B cell (primary cell): ENCODE data around the gene DPYSL3. TPM values are rescaled to one million over a fixed set of nuclear protein-coding genes. Genes with fewer than 3 reads are reported as not detected.

Experiments used
- ATAC-seq: fragments of 200-7000 bp; cut with Tn5 transposase; one replicate; pipeline ENCODE4 v1.10.0; 2021; ENCODE audit warnings: low read depth, mild to moderate bottlenecking, moderate number of reproducible peaks, moderate library complexity
- CTCF ChIA-PET: fragments of 350-600 bp; sonication (Branson Sonifier 250); formaldehyde crosslinking; loops from one replicate; lab custom pipeline; 2021; ENCODE audit warnings: antibody characterized with exemption, inconsistent platforms; lab: Charles Lee
- POLR2A ChIA-PET: fragments of 350-600 bp; sonication (Branson Sonifier 250); formaldehyde crosslinking; loops from one replicate; lab custom pipeline; 2021; ENCODE audit warnings: antibody characterized with exemption; lab: Charles Lee
- DNase-seq: peaks from one replicate; pipeline ENCODE4 v3.0.0; 2013
- H2AFZ ChIP-seq: 2 replicates; pipeline ENCODE4 v1.6.1; 2012; ENCODE audit warnings: mild to moderate bottlenecking, low read depth, low read length; ENCODE audit not compliant: insufficient read depth, poor library complexity, severe bottlenecking
- H3K27ac ChIP-seq, 2 donors: 1 replicate in 1 of 2; 2 replicates in 1 of 2; pipeline ENCODE4 v1.5.1; 2012 to 2013; ENCODE audit warnings: low read length in 2 of 2, mild to moderate bottlenecking in 2 of 2, moderate library complexity in 1 of 2
- H3K27me3 ChIP-seq, 4 experiments: fragments of 200-600 bp in 1 of 4; sonication (generic) in 1 of 4; replicated peaks in 1 of 4; 1 replicate in 2 of 4; 2 replicates in 2 of 4; pipeline versions ENCODE4 v1.6.1 to v1.7.0; 2013 to 2016; ENCODE audit warnings: low read length in 3 of 4, mild to moderate bottlenecking in 2 of 4, mixed read lengths in 1 of 4, moderate library complexity in 1 of 4; ENCODE audit not compliant: insufficient read depth in 4 of 4, control insufficient read depth in 3 of 4; ENCODE audit errors: control extremely low read depth in 1 of 4
- H3K36me3 ChIP-seq, 2 experiments: replicated peaks in 1 of 2; 1 replicate in 1 of 2; 2 replicates in 1 of 2; pipeline versions ENCODE4 v1.6.1 to v1.7.1; 2013; ENCODE audit warnings: low read length in 1 of 2; ENCODE audit not compliant: insufficient read depth in 2 of 2, control insufficient read depth in 1 of 2; ENCODE audit errors: control extremely low read depth in 1 of 2, extremely low read depth in 1 of 2
- H3K4me1 ChIP-seq, 2 donors: fragments of 200-600 bp in 1 of 2; sonication (generic) in 1 of 2; 1 replicate in 1 of 2; 2 replicates in 1 of 2; pipeline versions ENCODE4 v1.5.1 to v1.6.1; 2013 to 2017; ENCODE audit warnings: low read length in 2 of 2; ENCODE audit not compliant: control insufficient read depth in 2 of 2, insufficient read depth in 2 of 2
- H3K4me2 ChIP-seq: replicated peaks from 2 replicates; pipeline ENCODE3; 2012; ENCODE audit warnings: mild to moderate bottlenecking, low read depth, low read length; ENCODE audit not compliant: poor library complexity, severe bottlenecking
- H3K4me3 ChIP-seq, 5 experiments: fragments of 200-600 bp in 1 of 5; sonication (generic) in 1 of 5; 1 replicate in 3 of 5; 2 replicates in 2 of 5; pipeline versions ENCODE4 v1.5.1 to v1.7.0; 2011 to 2016; ENCODE audit warnings: low read length in 4 of 5, mild to moderate bottlenecking in 4 of 5, low read depth in 2 of 5, control low read depth in 1 of 5, moderate library complexity in 1 of 5; ENCODE audit not compliant: insufficient read depth in 1 of 5; ENCODE audit errors: control extremely low read depth in 1 of 5, extremely low read depth in 1 of 5
- H3K79me2 ChIP-seq: fragments of 200-600 bp; sonication (generic); one replicate; pipeline ENCODE4 v1.6.0; 2016; ENCODE audit warnings: low read length; ENCODE audit not compliant: control insufficient read depth, insufficient read depth
- H3K9ac ChIP-seq: fragments of 200-600 bp; sonication (generic); 2 replicates; pipeline ENCODE4 v1.6.1; 2017; ENCODE audit warnings: mild to moderate bottlenecking, low read length, moderate library complexity
- H3K9me3 ChIP-seq, 3 donors: one replicate each; pipeline versions ENCODE4 v1.6.1 to v1.7.1; 2013; ENCODE audit warnings: low read length in 2 of 3; ENCODE audit not compliant: control insufficient read depth in 2 of 3, insufficient read depth in 1 of 3; ENCODE audit errors: control extremely low read depth in 1 of 3
- H4K20me1 ChIP-seq: 2 replicates; pipeline ENCODE4 v1.6.0; 2012; ENCODE audit warnings: mild to moderate bottlenecking, low read length; ENCODE audit not compliant: insufficient read depth, control insufficient read depth, poor library complexity, severe bottlenecking
- H3K27ac Mint-ChIP-seq: one replicate; pipeline ENCODE4 v1.8.0; 2021; ENCODE audit warnings: mixed read lengths
- H3K27me3 Mint-ChIP-seq: one replicate; pipeline ENCODE4 v1.8.0; 2021; ENCODE audit warnings: mixed read lengths
- H3K4me1 Mint-ChIP-seq: one replicate; pipeline ENCODE4 v1.8.0; 2021; ENCODE audit warnings: mixed read lengths
- H3K4me3 Mint-ChIP-seq: one replicate; pipeline ENCODE4 v1.8.0; 2021; ENCODE audit warnings: mixed read lengths
- H3K9me3 Mint-ChIP-seq: one replicate; pipeline ENCODE4 v1.8.0; 2022; ENCODE audit warnings: mixed read lengths; ENCODE audit not compliant: insufficient read depth
- CTCF ChIP-seq: fragments of 200-600 bp; IDR thresholded peaks from one replicate; pipeline ENCODE4 v1.8.0; 2022; ENCODE audit warnings: antibody characterized with exemption, mild to moderate bottlenecking
- EZH2 ChIP-seq: IDR thresholded peaks from 2 replicates; pipeline ENCODE4 v1.6.1; 2012; ENCODE audit warnings: borderline replicate concordance, low read depth, mild to moderate bottlenecking, moderate library complexity, low read length; ENCODE audit not compliant: insufficient read depth, poor library complexity, severe bottlenecking
- WGBS: methylation state at CpG from one replicate; pipeline ENCODE4 v1.1.5; 2013; ENCODE audit warnings: missing lambda C conversion rate; ENCODE audit not compliant: insufficient coverage; 5-methylcytosine and 5-hydroxymethylcytosine counted together
- intact Hi-C: fragments of 100-400 bp; cut with micrococcal nuclease; formaldehyde crosslinking; loops from one replicate; pipeline ENCODE4 v1.10.0; 2022
- polyA plus RNA-seq: library from polyadenylated mRNA; depleted of rRNA; stranded (reverse); fragments of >200 nt; gene quantifications from 2 replicates; pipeline ENCODE4 v1.2.3, GENCODE V29; 2012
- total RNA-seq, 2 donors: library from RNA; stranded (reverse); fragments of 120-200 nt in 1 of 2; gene quantifications; 1 replicate in 1 of 2; 2 replicates in 1 of 2; pipeline versions ENCODE4 v1.2.3 to v1.2.4, GENCODE V29; 2013 to 2022

The DPYSL3 gene
- total and polyA plus RNA-seq, 2 donors (not counting 1 experiment from before 2014, with no cell fraction given): not detected

DNA sequence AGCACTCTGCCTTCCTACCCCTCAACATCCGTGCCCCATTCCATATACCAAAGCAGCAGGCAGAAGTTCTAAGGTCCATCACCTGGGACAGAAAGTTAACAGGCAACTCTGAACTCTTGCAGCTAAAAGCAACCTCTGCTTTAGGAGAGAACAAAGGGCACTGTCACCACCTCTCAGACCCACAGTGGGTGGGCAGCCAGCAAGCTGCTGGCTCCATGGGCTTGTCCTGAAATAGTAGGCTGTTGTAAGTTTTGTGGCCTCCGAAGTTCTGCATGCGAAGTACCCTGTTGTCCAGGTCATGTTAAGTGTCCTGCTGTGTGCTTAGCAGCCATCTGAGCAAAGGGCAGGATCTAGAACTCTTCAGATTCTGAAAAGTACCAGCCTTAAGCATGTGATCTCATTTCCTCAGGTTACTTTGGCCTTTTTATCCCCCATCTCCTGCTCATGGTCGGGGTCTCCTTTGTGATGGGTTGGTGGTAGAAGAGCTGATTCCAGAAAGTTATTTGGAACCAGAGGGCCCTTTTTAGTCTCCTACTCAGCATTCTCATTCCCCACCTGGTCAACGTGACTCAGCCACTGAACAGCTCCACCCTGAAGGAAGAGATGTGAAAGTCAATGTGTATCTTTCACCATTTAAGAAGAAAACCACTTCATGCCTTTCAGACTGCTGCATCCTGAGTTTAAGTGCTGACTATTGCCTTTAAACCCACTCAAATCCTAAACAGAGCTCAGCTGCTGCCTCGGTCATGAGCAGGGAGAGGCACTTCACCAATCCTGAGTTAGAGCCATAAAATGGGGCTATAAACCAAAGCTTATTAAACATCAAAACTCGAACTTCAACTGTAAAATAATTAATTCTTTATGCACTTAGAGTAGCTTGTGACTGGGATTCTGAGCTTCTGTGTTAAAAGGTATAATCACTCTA, 121.4 kb downstream of the DPYSL3 start:
- 98% methylated on average over 3 of the region's 7 CpGs for WGBS
- ATAC-seq: no peak
- Histone ChIP-seq H3K4me1 (no peaks in the 10 kb centered on the region), H3K9me3 (no peaks in the 10 kb centered on the region), H3K79me2 (no peaks in the 10 kb centered on the region), H4K20me1 (no peaks in the 10 kb centered on the region), H3K36me3 (no peaks in the 10 kb centered on the region), H3K27me3 (no peaks in the 10 kb centered on the region), H3K4me3 (no peak overlapping the region), H2AFZ (no peak overlapping the region), H3K27ac (no peak overlapping the region), H3K4me2 (no peak overlapping the region), H3K9ac (no peak overlapping the region)
- CTCF ChIA-PET: interaction anchor here (0.5 kb wide), 1 partner anchor 68 kb away, joined by 3 read pairs; no protein-coding TSS in a partner anchor
- peaks cover 13% of the 10 kb centered on the region for H3K27me3 Mint-ChIP-seq
- no peaks in the 10 kb centered on the region for H3K9me3 Mint-ChIP-seq
- H3K27ac Mint-ChIP-seq: no peak overlapping the region
- DNase-seq: no peak
- intact Hi-C loops: no loop called here
- POLR2A ChIA-PET: no interaction called here
- TF ChIP-seq CTCF (no peak), EZH2 (no peak)
- H3K4me3 Mint-ChIP-seq: no peak overlapping the region
- no peaks in the 10 kb centered on the region for H3K4me1 Mint-ChIP-seq

DNA sequence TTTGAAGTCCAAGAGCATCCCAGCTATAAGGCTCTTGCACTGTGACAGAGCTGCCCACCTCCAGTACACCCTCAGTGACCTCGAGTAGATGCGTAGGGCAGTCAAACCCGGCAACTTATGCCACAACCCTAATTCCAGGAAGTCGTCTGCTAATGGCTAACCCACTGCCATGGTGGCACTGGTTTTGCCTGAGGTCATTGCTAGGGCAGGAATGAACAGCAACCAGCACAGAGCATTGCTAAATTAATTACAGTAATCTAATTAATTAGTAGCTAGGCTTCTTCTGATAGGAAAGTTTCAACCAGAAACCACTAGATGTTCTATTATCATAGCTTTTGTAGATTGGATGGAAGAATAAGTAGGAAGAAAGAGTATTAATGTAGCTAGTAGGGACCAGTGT, 122.8 kb downstream of the DPYSL3 start:
- H3K4me1 Mint-ChIP-seq: no peaks in the 10 kb centered on the region
- POLR2A ChIA-PET: no interaction called here
- no peak overlapping the region for H3K4me3 Mint-ChIP-seq
- no peak overlapping the region for H3K27ac Mint-ChIP-seq
- no peak overlapping the region for H3K4me2 ChIP-seq
- H3K27me3 ChIP-seq: no peaks in the 10 kb centered on the region
- H3K9me3 Mint-ChIP-seq: no peaks in the 10 kb centered on the region
- no peak overlapping the region for H3K4me3 ChIP-seq
- H3K79me2 ChIP-seq: no peaks in the 10 kb centered on the region
- no peak overlapping the region for H2AFZ ChIP-seq
- H3K27me3 Mint-ChIP-seq: peaks cover 13% of the 10 kb centered on the region
- TF ChIP-seq CTCF (no peak), EZH2 (no peak)
- peaks cover 0 to 3% (median 0%) of the 10 kb centered on the region in 3 donors for H3K9me3 ChIP-seq
- ATAC-seq (no peak), DNase-seq (no peak)
- no peak overlapping the region for H3K27ac ChIP-seq
- H3K36me3 ChIP-seq: no peaks in the 10 kb centered on the region
- no peak overlapping the region for H3K9ac ChIP-seq
- intact Hi-C loops: no loop called here
- no peaks in the 10 kb centered on the region for H3K4me1 ChIP-seq
- H4K20me1 ChIP-seq: no peaks in the 10 kb centered on the region
- CTCF ChIA-PET: no interaction called here
- 87% methylated on average over 4 of the region's 4 CpGs for WGBS
